Endometrial microvascular endothelial cells (primary cell): ENCODE measurements around the gene S100A9. TPM values are rescaled to one million over a fixed set of nuclear protein-coding genes. Genes with fewer than 3 reads are reported as not detected.
"Not testable (repeated sequence)": the region's sequence is repeated elsewhere in the genome, so short reads cannot be mapped to it uniquely, and the experiment has no call there.

Source experiments
- in situ Hi-C: cut with HindIII; loops from 2 replicates; pipeline ENCODE4 v1.10.0; 2017; ENCODE audit warnings: low sequenced_read_pairs, low pct_unique_long_range_greater_than_20kb; ENCODE audit errors: inconsistent ontology term
- total RNA-seq: library from RNA; depleted of rRNA; stranded (reverse); fragments of >200 nt; gene quantifications from one replicate; pipeline ENCODE4 v1.2.3, GENCODE V29; 2015; ENCODE audit errors: inconsistent ontology term

Gene S100A9
- total RNA-seq, 1 donor from 2014 or later: not detected

DNA sequence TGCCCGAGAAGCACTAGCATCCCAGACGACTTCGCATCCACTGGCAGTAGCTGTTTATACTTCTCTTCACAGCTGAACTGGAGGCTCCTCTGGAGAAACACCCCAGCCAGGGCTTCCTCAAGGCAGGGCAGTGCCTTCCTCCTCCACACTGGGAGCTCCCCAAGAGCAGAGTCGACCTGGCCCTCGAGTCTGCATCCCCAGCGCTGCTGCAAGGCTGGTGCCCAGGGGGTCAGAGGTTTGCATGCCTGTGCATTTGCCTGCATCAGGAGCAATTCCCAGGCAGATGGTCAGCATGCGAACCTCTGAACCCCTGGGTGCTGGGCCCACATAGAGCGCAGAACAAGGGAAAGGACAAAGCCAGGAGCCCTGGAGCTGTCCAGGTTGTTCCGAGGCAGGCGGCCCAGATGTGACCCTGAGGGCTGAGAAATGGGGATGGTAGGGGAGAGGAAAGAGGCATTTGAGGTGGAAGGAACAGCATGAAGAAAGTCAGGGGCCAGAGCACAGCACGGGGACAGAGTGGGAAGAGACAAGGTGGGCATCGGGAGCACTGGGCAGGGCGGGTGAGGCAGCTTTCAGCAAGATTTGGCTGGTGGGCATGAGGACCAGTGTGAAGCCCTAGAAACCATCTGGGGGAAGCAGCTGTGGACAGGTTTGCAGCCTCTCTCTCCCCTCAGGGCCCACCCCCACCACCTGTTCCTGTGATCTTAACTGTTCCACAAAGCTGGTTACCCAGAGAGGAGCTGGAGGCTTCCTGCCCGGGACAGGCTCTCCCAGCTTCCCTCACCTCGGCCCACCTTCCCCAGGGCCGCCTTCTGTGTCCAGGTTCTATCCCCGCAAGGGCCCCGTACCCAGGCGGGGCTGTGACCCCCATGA lies 39.6 kb downstream of the S100A9 start:
- in situ Hi-C loops: no loop called here

DNA sequence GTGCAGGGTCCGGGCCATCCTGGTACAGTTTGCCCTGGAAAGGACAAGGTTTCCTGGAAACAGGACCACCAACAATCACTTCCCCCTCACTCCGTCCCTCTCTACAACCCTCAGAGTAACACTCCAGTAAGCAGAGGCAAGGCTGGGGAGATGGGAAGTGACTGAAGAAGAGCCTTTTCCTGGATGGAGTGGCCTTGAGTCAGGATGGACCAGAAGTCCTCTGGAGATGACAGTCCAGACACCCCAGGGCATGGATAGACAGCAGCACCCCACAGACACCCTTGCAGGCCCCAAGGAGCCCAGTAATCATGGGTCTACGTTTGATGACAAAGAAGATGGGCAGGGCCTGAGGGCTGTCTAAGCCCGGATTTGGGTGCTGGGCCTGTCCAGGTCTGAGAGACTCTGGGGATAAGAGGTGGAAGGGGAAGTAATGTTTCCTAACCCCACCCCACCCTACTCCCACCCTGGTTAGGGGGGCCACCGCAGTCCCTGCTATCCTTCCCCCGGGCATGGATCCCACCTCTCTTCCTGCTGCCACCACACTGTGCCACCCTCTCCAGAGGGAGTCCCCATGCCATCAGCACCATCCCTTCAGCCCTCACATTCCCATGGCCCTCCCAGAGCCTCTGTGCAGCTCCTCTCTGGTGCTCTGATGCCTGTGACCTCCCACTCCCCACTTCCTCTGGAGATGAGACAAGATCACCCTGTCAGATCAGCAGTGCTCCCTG lies 40.4 kb downstream of the S100A9 start:
- in situ Hi-C loops: no loop called here

DNA sequence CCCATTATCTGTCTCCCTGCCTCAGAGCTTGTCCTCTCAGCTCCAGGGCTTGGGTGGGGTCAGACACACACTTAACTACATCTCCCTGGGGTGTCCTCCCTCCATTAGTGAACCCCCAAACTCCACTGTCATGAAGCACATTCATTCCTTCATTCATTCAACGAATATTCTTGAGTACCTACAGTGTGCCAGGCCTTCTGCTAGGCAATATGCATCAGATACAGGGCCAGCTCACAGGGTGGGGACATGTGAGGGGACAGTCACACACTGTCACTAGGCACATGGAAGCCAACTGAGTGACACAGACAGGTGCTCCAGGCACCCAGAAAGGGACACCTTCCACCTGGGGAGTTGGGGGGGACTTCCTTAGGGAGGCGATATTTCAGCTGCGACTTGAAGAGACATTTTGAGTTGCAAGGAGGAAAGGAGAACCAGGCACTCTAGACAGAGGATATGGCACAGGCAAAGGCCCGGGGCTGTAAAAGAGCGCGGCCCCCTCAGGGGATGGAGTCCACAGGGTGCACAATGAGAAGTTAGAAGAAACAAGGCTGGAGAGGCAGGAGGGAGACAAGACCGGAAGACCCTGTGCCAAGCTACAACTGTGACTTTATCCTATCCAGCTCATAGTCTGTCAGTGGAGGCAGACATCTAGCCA lies 41.9 kb downstream of the S100A9 start:
- in situ Hi-C loops: no loop called here

DNA sequence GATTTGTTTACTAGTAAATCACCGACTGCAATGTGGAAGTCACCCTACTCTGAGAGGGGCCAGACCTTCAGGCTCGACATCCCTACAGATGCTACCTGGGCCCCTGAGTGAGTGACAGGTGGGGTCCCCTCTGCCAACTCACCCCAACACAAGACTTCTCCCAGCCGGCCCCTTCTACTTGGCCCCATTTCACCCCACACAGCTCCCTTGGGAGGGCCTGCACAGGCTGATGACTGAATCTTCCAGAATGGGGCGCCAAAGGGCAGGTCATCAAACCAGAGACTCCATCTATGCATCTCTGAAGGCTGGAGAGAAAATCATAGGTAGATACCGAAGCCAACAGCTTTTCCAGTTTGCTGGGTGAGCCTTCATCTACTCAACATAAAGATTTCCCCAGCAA lies 42.6 kb downstream of the S100A9 start:
- in situ Hi-C loops: no loop called here

DNA sequence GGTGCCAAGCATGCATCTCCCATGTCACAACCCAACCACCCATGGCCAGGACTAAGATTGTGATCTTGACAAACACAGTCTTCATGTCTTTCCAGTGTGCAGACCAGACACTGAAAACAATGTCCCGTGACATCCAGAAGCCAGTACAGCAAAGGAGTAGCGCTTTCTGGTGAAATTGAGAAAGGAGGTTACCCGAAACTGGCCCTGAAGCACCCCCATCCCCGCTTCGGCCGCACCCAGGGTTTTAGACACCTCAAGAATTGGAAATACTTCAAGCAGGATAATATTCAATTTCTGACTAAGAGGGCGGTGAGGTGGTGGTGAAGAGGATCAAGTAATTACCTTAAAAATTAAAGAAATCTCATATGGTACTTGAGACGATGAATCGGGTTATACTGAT lies 43.8 kb downstream of the S100A9 start:
- in situ Hi-C loops: no loop called here

DNA sequence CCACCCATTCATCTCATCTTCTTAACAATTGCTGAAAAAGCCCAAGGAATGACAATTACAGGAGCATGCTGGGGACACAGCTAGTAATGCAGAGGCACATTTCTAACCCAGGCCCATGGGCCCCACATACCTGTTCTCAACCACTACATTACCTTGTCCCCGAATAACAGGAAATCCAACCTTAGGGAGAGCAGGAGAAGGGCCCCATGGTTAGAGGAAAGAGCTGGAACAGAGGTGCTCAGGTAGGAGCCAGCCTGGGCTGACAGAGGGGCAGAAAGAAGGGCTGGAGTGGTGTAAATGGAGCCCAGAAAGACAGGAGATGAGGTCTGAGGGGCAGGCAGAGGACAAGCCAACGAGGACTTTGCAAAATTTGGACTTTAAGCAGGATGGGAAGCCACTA lies 44.6 kb downstream of the S100A9 start:
- in situ Hi-C loops: no loop called here

DNA sequence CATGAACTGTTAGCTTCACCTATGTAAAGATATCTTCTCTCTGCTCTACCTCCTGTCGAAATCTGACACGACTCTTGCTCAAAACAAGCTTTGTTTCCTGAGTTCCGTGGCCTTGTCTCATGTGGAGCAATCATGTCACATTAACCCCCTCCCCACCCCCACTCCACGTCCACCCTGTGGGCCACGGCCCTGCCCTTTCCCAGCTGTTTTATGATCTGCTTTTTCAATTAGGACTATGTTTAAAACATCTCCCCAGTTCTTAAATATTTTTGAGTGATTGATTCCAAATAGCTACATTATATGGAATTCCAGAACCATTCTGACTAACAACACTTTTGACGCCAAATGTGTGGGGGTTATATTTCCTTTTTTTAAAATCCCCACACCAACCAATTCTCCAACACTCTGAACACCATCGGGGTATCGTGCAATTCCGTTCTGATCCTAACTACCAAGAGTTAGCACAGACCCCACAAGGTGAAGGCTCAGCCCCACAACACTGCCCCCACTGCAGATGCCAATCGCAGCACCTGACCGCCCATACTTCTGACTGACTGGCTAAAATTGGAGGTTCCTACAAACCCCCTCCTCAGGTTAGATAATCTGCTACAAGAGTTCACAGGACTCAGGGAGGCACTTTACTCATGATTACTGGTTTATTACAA lies 45.9 kb downstream of the S100A9 start:
- in situ Hi-C loops: no loop called here

DNA sequence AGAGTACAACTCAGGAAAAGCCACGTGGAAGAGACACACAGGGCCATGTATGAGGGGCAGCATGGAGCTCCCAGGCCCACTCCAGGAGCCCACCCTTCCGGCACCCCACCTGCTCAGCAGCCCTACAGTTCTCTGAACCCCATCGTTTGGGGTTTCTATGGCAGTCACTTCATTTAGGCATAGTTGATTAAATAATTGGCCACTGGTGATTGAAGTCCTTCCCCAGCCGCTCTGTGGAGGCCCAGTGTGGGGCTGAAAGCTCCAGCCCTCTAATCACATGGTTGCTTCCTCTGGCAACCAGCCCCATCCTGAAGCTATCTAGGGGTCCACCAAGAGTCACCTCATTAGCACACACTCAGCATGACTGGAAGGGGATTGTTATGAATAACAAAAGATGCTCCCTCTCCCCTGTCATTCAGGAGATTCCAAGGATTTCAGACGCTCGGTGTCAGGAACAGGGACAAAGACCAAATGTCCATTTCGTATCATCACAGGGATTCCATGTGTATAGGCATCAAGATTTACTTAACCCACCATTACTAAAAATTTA lies 46.5 kb downstream of the S100A9 start:
- in situ Hi-C loops: no loop called here

DNA sequence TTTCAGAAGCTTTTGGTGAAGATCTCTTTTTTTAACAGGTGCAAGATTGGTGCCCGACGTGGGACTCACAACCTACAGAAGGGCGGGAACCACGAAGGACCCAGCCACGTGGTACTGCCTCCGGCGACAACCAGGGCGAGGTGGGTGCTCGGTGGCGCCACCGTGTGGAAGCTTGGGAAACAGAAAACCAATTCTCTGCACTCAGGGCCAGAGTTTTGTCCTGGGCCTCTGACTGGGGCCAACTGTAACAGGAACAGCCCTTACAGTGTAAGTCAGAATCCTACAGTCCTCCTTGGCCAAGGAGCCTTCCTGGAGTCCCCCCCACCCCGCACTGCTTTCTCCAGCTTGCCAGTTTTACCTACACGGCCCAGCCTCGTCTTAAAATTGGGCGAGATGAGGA lies 47.1 kb downstream of the S100A9 start:
- in situ Hi-C loops: no loop called here

DNA sequence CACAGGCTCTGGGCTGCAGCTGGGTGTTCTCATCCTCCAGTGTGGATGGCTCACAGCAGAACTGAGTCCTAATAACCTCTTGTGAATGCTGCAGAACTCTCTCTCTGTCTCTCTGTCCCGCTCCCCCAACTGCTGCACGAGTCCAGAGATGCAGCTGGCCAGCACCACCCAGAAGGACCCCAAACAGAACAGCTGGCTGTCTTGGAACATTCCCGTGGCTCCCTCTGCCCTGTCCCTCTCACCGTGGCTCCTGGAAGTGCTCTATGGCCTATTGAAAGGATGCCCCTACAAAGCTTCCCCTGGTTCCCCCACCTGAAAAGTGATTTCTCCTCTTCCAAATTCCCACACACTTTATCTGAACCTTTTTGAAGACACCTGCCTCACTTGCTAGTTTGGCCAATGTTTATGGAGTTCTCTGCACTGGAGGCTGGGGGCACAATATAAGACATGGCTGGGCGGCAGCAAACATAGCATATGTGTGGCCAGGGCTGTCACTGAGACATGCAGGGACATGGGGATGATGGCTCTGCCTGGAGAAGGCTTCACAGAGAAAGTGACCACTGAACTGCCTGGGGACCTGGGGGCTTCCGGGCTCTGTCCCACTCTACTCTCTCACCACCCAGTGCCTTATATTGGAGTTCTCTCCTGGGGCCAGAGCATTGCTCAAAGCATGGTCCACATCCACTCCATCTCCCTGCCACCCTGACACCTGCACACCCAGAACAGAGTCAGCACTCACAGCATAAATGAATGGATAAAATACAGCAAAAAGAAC lies 48.4 kb downstream of the S100A9 start:
- in situ Hi-C loops: not testable (repeated sequence)

DNA sequence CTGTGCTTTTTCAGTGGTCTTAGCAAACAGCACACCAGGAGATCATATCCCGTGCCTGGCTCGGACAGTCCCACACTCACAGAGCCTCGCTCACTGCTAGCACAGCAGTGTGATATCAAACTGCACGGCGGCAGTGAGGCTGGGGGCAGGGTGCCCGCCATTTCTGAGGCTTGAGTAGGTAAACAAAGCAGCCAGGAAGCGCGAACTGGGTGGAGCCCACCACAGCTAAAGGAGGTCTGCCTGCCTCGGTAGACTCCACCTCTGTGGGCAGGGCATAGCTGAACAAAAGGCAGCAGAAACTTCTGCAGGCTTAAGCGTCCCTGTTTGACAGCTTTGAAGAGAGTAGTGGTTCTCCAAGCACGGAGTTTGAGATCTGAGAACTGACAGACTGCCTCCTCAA lies 49.6 kb downstream of the S100A9 start:
- in situ Hi-C loops: not testable (repeated sequence)

Other genes starting within 250 kb of the S100A9 start
- gene SPRR2F, start 244.3 kb upstream of the S100A9 start, total RNA-seq: not detected
- not detected for gene SPRR2G, start 207.0 kb upstream of the S100A9 start, total RNA-seq
- not detected for gene LELP1, start 154.4 kb upstream of the S100A9 start, total RNA-seq
- gene PRR9, start 140.3 kb upstream of the S100A9 start, total RNA-seq: not detected
- gene LORICRIN, start 98.2 kb upstream of the S100A9 start, total RNA-seq: not detected
- not detected for gene PGLYRP3, start 44.9 kb upstream of the S100A9 start, total RNA-seq
- gene PGLYRP4, start 9.0 kb upstream of the S100A9 start, total RNA-seq: not detected
- not detected for gene S100A12, start 17.8 kb downstream of the S100A9 start, total RNA-seq
- gene S100A8, start 33.2 kb downstream of the S100A9 start, total RNA-seq: not detected
- not detected for gene S100A7A, start 58.7 kb downstream of the S100A9 start, total RNA-seq
- gene S100A7, start 102.8 kb downstream of the S100A9 start, total RNA-seq: not detected
- 690 TPM for gene S100A6, start 178.1 kb downstream of the S100A9 start, total RNA-seq
- not detected for gene S100A5, start 183.1 kb downstream of the S100A9 start, total RNA-seq
- gene S100A4, start 188.0 kb downstream of the S100A9 start, total RNA-seq: 9.4 TPM
- gene S100A3, start 191.4 kb downstream of the S100A9 start, total RNA-seq: 3.7 TPM
- gene S100A2, start 208.0 kb downstream of the S100A9 start, total RNA-seq: 3.5 TPM